GM23248 (cell line): Measurements from ENCODE around the gene NAV2.

Source experiments
- EZH2 ChIP-seq: fragments of 200-600 bp; sonication (generic); IDR thresholded peaks from 2 replicates; pipeline ENCODE4 v1.6.1; 2018; ENCODE audit warnings: antibody characterized with exemption, mild to moderate bottlenecking; ENCODE audit not compliant: insufficient read depth, poor library complexity, severe bottlenecking
- EZH2phosphoT487 ChIP-seq: fragments of 200-600 bp; sonication (generic); IDR thresholded peaks from 2 replicates; pipeline ENCODE4 v1.6.1; 2018; ENCODE audit warnings: antibody characterized with exemption, moderate library complexity, mild to moderate bottlenecking, low read depth; ENCODE audit not compliant: insufficient read depth

DNA sequence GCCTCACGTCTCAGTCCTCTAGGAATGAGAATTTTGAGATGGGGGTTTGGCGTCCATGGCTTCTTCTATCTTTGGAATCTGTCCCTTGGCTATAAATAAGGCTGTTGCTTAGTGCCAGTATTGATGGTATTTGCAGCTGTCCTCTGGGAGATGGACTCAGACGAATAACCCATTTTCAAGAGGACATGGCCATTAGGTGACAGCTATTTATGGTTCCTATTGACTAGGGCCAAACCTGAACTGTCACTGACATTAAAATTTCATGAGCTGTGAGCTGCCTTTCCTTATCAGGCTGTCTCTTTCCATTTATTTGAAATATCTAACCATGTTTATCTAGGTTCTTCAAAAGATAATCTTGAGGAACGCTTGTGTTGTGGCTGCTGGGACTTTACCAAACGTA lies 92.7 kb downstream of the NAV2 start:
- TF ChIP-seq EZH2phosphoT487, result no peak
- TF ChIP-seq EZH2, result no peak
